HG03175 (cell line): Measurements from ENCODE around the gene BOLA2B.
"Not testable (repeated sequence)": the region's sequence is repeated elsewhere in the genome, so short reads cannot be mapped to it uniquely, and the experiment has no call there.

ENCODE experiments used
- ATAC-seq: cut with Tn5 transposase; IDR thresholded peaks from one replicate; pipeline ENCODE4 v1.9.1; 2021; ENCODE audit warnings: mild to moderate bottlenecking, moderate library complexity; ENCODE audit not compliant: unreplicated experiment

BOLA2B gene

DNA sequence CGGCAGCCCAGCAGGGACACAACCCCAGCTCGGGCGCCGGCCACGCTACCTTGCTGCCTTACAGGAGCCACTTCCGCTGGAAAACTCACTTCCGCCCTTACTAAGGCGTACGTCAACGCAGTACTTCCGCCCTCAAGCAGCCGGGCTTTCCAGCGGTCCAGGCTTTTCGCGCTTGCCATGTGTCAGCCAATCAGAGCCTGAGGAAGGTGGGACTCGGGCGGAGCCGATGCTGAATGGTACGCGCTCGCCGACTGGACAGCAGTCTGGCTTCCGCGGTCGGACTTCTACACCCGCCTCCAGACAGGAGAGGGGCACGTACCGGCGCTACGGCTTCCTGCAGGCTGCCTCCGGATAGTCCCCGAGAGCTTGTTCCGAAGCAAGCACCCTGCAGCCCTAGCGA is at the start of gene BOLA2B, which contains the start of gene SLX1A:
BOLA2B (minus strand) TSS at position 52 of the 400 bp plus-strand sequence. CDS start 71 bp downstream, outside the sequence.
SLX1A (plus strand) TSS at position 261 of the 400 bp plus-strand sequence. CDS start 210 bp downstream, outside the sequence.
- ATAC-seq: peak; percentile 86

DNA sequence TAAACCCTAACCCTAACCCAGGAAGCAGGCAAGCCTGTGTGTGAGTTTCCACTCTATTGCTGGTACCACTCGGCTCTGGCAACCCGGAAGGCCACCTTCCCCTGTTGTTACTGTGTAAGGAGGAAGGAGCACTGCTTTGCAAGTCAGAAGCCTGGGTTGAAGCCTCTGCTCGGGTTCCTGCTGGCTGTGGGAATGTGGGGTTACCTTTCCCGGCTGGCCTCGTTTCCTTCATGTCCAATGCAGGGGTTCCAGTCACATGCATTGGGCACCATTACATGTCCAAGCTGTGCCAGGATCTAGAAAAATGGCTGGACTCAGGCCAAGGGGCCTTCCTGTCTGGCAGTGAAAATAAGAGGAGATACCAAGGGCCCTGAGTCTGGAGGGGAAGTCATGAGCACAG is 23.6 kb upstream of the BOLA2B start:
- ATAC-seq: not testable (repeated sequence)

DNA sequence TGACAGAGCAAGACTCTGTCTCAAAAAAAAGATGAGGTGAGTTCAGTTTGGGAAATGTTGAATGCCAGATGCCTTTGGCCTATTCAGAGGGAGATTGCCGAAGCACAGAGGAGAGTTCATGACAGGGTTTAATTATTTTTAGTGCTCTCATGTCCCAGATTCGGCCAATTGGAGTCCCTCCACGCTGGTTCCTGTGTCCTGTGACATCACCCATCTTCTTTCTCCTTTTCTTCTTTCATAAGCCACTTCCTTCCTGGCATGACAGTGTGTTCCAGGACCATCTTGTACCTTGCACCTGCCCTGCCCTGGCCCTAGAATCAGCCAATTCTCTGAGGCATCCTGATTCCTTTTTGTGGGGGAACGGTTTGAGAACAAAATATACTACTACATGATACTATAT is 17.9 kb upstream of the BOLA2B start:
- ATAC-seq: not testable (repeated sequence)

DNA sequence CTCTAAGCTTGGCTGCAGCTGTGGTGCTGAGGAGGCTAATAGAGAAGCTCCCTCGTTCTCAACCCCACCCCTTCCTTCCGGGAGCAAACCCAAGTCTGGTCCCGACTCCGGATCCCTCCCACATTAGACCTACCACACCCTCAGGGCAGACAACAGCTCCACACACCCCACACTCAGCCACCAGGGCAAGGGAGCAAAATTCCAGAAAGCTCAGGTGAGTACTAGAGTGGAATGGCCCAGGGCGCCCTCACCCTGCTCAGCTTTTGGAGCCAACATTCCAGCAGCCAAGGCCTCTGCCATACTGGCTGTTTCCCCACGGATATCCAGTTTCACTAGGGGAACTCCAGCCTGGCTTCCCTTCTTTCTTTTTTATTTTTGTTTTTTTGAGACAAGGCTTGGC is 15.6 kb upstream of the BOLA2B start:
- ATAC-seq: not testable (repeated sequence)

DNA sequence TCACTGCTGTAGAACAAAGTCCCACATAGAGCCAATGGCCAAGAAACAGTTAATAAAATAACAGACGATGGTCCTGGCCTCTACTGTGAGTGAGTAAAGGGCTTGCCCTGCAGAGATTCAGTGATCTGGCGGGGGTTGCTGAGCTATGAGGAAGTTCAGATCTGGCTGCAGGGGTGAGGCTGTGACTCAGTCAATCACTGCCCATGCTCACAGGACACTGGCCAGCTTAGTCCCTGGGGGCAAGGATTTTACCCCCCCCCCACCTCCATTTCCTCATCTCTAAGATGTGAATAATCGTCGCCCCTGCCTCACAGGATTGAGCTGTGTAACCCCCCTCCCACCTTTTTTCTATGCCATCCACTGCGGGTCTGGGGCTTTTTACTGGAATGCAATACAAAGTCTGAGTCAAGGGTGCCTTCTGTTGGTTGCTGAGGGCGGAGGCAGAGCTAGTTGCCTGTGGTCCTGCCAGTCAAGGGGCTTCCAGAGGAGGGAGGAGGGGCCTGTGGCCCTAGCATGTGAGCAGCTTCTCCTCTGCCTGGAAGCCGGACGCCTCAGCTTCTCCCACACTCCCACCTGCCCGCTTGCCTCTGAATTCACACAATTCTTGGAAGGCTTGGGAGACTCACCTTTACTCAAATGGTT is 13.7 kb upstream of the BOLA2B start:
- not testable (repeated sequence) for ATAC-seq

DNA sequence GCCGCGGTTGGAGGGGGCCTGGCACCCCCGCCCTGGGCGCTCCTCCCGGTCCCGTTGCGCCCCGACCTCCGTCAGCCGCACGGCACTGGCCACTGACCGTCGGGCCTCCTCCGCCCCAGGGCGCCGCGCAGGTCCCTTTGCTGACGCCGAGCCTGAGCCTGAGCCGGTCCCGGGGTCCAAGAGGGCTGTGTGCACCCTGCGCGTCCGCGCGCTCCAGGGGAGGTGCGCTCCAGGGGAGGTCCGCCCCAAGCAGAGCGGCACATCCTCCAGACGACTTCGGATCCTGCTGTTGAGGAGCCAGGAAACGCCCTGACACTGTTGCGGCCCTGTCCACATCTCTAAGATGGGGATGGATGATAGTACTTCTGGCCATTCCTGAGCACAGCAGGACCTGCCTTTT is 12.8 kb upstream of the BOLA2B start:
- not testable (repeated sequence) for ATAC-seq

DNA sequence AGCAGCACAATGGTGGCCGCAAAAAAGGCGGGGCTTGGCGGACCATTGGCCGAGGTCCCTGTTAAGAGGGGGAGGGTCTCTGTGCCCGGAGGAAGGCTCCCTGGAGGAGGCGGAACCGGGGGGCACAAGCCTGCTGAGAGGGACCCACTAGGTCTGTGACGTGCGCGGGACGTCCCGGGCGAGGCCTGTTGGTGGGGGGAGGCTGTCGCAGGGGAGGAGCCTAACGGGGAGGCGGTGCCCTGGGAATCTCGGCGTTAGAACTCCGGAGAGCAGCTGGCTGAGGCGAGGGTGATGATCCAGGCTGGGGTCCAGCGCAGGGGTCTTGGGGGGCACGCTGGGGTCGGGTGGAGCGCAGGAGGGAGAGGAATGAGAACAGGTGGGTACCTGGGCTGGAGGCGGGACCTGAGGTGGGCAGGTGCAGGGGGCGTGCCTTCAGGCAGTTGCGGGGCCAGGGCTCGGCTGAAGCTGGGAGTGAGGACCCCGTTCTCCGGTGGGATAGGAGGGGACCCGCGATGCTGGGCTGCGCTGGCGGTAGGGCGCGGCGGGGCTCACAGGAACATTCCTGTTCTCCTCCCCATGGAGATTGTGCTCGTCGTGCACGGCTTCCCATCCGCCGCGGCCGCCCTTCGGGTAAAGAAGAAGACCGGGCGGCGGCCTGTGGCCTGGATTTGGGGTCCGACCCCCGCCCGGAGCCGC is 12.2 kb upstream of the BOLA2B start:
- not testable (repeated sequence) for ATAC-seq

DNA sequence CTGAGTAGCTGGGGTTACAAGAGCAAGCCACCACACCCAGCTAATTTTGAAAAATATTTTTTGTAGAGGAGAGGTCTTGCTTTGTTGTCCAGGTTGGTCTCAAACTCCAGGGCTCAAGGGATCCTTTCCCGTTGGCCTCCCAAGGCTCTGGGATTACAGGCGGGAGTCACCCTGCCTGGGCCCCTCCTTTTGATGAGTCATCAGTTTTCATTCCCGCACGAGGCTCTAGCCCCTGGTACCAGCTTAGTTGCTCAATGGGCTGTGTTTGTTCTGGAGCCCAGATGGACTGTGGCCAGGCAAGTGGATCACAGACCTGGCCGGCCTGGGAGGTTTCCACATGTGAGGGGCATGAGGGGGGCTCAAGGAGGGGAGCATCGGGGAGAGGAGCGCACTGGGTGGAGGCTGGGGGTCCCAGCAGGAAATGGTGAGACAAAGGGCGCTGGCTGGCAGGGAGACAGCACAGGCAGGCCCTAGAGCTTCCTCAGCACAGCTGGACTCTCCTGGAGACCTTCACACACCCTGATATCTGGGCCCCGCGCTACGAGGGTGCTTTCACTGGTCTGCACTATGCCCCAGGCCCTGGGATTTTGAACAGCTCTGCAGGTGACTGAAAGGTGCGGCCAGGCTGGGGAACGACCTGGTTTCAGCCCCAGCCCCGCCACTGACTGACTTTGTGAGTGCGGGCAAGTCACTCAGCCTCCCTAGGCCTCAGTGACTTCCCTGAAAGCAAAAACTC is 6.3 kb upstream of the BOLA2B start:
- ATAC-seq: not testable (repeated sequence)

DNA sequence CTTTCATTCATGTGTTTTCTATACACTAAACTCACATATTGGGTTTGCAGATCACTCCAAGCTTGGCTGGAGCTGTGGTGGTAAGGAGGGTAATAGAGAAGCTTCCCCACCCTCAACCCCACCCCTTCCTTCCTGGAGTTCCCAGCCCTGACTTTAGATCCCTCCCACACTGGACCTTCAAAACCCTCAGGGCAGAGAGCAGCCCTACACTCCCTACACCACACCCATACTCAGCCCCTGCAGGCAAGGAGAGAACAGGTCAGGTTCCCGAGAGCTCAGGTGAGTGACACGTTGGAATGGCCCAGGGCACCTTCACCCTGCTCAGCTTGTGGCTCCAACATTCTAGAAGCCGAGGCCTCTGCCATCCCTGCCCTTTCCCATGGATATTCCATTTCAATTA is 5.6 kb upstream of the BOLA2B start, which contains the start of gene SULT1A3:
SULT1A3 (plus strand) TSS at position 207 of the 400 bp plus-strand sequence. CDS start 1,474 bp downstream, outside the sequence.
- not testable (repeated sequence) for ATAC-seq

DNA sequence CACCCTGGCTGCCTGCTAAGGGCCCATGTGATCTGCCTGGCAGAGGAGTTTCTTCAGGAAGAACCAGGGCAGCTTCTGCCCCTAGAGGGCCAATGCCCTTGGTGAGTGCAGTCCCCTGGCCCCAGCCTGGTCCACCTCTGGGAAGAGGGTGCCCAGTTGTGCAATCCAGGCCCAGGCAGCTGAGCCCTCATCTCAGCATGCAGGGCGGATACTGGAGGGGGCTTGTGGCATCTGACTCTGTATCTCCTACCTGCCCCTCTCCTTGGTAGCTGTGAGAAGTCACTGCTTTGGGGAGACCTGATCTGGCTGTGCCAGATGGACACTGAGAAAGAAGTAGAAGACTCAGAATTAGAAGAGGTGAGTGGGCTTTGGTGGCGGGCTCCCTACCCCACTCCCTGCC is 3.5 kb upstream of the BOLA2B start:
- ATAC-seq: not testable (repeated sequence)

DNA sequence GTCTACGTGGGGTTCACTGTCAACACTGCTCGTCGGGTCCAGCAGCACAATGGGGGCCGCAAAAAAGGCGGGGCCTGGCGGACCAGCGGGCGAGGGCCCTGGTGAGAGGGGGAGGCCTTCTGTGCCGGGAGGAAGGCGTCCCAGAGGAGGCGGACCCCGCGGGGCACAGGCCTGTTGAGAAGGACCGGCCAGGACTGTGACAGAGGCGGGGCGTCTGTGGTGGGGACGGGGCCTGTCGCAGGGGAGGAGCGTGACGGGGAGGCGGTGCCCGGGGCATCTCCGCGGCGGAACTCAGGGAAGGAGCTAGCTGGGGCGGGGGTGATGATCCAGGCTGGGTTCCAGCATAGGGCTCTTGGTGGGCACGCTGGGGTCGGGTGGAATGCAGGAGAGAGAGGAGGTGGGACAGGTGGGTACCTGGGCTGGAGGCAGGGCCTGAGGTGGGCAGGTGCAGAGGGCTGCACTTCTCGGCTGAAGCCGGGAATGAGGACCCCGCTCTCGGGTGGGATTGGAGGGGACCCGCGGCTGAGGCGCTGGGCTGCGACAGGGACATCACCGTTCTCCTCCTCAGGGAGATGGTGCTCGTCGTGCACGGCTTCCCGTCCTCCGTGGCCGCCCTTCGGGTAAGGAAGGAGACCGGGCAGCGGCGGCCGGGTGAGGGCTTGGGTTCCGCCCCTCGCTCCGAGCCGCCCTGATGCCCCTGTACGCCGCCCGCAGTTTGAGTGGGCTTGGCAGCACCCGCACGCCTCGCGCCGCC is 883 bp upstream of the BOLA2B start:
- peak; percentile 66 for ATAC-seq

DNA sequence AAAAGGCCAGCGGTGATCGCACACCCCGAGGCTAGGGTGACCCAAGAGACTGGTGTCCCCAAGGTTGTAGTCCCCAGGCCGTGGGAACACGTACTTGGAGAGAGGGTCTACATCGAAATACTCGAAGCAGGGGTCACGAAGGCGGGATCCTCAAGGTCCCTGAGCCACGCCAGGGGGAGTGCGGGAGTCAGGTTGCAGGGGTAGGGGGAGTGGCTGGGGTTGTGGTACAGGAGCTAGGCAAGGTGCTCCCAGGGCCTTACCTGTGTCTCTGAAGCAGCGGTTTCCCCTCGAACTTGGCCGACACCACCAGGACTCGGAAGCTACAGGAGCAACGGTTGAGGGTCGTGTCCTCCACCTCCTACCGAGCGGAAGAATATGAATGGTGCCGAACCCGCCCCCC is 368 bp downstream of the BOLA2B start:
- ATAC-seq: peak; percentile 5

DNA sequence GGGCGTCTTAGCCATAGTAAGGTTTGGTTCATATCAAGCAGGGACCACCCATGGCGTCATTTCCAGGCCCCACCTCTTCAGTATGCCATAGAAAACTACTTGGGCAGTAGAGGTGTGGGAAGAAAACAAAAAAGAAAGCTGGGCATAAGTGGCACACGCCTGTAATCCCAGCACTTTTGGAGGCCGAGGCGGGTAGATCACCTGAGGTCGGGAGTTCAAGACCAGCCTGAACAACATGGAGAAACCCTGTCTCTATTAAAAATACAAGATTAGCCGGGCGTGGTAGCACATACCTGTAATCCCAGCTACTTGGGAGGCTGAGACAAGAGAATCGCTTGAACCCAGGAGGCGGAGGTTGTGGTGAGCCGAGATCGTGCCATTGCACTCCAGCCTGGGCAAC is 2.3 kb downstream of the BOLA2B start:
- ATAC-seq: not testable (repeated sequence)

DNA sequence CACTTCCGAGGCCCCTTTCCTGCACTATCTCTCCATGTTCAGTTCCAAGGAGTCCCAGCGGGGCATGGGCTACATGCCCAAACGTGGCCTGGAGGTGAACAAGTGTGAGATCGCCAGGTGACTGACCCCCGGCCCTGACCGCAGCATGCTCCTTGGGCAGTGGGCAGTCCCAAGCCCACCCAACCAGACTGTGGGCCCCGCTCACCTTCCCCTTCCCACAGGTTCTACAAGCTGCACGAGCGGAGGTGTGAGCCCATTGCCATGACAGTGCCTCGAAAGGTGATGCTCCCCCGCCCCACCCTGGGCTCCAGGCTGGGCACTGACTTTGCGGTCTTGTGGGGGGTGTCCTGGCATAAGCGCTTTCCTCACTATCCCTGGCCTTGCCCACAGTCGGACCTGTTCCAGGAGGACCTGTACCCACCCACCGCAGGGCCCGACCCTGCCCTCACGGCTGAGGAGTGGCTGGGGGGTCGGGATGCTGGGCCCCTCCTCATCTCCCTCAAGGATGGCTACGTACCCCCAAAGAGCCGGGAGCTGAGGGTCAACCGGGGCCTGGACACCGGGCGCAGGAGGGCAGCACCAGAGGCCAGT is 5.4 kb downstream of the BOLA2B start:
- no peak for ATAC-seq

DNA sequence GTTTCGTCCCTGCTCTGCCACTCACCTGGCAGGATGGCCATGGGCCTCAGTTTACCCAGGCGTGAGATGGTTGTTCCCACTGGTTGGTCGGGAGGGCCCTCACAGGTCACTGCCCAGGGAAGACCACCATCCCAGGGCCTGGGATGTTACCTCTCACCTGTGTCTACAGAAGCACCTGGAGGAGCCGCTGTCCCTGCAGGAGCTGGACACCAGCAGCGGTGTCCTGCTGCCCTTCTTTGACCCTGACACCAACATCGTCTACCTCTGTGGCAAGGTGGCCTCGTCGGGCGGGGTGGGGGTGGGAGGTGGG is 6.0 kb downstream of the BOLA2B start:
- no peak for ATAC-seq

DNA sequence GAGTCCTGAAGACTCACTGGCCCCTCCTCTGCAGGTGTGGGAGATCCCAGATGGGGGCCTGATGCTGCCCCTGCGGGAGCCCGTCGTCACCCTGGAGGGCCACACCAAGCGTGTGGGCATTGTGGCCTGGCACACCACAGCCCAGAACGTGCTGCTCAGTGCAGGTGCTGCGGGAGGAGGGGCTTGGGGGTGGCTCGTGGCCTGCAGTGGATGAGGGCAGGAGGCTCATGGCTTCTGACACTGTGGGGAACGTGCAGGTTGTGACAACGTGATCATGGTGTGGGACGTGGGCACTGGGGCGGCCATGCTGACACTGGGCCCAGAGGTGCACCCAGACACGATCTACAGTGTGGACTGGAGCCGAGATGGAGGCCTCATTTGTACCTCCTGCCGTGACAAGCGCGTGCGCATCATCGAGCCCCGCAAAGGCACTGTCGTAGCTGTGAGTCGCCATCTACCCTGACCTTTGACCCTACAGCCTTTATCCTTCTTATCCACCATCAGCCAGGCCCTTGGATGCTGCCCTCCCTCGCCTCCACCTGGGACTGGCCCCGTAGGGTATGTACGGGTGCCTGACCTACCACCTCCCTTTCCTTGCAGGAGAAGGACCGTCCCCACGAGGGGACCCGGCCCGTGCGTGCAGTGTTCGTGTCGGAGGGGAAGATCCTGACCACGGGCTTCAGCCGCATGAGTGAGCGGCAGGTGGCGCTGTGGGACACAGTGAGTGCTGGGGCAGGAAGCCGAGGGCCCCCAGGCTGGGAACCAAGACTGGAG is 6.5 kb downstream of the BOLA2B start:
- ATAC-seq: no peak

DNA sequence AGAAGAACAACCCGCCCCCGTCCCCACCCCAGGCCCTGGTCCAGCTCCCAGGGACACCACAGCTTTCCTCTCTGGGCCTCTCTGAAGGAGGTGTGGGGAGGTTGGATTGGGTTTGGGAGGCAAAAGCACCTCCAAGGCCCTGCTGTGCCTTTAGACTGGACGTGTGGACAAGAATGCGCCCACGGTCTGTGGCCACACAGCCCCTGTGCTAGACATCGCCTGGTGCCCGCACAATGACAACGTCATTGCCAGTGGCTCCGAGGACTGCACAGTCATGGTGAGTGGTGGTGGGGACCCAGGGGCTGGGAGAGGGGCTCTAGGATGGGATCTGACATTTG is 7.1 kb downstream of the BOLA2B start:
- no peak for ATAC-seq

DNA sequence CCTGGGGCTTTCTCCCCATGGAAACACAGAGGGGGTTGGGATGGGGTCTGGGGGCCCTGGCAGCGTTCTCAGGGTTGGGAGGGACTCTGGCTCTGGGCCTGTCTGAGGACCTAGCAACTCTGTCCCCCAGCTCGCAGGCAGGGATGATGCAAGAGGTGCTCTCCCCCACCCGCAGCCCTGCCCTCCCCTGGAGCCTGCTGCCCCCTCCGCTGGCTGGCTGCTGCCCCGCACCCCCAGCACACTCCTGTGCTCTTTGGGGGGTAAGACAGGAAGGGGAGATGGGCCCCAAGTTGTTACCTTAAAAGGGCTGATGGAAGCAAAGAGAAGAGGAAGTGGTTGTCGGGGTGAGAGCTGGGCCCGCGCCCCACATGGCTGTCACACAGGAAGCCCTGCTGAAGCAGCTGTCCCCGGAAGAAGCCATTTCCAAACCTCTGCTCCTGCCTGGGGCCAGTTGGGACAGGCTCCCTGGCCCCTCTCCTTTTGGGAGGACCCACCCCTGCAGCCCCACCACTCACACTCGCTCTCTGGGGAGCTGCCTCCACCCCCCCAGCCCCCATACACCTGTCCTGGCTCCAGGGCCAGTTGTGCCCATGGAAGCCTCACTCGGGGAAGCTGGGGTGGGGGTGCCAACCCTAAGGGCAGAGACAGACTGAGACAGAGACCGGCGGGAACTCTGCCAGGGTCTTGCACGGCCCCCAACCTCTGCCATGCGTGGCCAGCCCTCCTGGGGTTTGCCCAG is 7.6 kb downstream of the BOLA2B start:
- ATAC-seq: peak; percentile 34
